Measurements from ENCODE around the gene PARD3B. TPM values are rescaled to one million over a fixed set of nuclear protein-coding genes. Genes with fewer than 3 reads are reported as not detected.

The PARD3B gene
- total and polyA plus RNA-seq, 2 of the 8 experiments (the other 6 are each of a cell fraction or from before 2014, with no cell fraction given): 1.2 to 5.7 TPM

- no peak overlapping the region for H3K4ac ChIP-seq (replicated peaks; ENCODE audit: insufficient read length, low read depth, low read length)
Observed at GRCh38 chr2:204754898-204755297, 209.6 kb downstream of the PARD3B start.

More at GRCh38 chr2:204754898-204755297, 209.6 kb downstream of the PARD3B start:
- Histone ChIP-seq H4K8ac (ENCODE audit: extremely low read depth, insufficient read depth, low read length) (no peak overlapping the region), H2BK15ac (ENCODE audit: low read length) (no peak overlapping the region), H3K23ac (ENCODE audit: insufficient read length) (no peak overlapping the region), H3K9ac (replicated peaks in 1 of 4; ENCODE audit: extremely low read depth in 1 of 4, low read depth in 3 of 4, low read length in 3 of 4) (no peak overlapping the region), H3K14ac (ENCODE audit: insufficient read length) (no peak overlapping the region), H3K4me3 (ENCODE audit: extremely low read depth in 1 of 4, insufficient read depth in 2 of 4, low read depth in 3 of 4, low read length in 4 of 4) (no peak overlapping the region), H3K56ac (replicated peaks; ENCODE audit: insufficient read length, low read depth, low read length) (no peak overlapping the region), H3K23me2 (ENCODE audit: low read depth, low read length) (no peaks in the 10 kb centered on the region), H3K27ac (ENCODE audit: low read depth, low read length) (no peak overlapping the region), H2BK20ac (ENCODE audit: low read length) (no peak overlapping the region), H4K5ac (ENCODE audit: insufficient read length, low read depth, low read length) (no peak overlapping the region), H2AFZ (ENCODE audit: low read length) (no peak overlapping the region), H3K36me3 (ENCODE audit: control insufficient read depth in 2 of 4, insufficient read depth in 4 of 4, low read length in 3 of 4) (no peaks in the 10 kb centered on the region), H3K4me2 (ENCODE audit: insufficient read depth in 1 of 2, low read depth in 2 of 2, low read length in 2 of 2) (no peak overlapping the region), H3K9me3 (ENCODE audit: insufficient read depth in 2 of 2, low read depth in 1 of 2, low read length in 1 of 2) (no peaks in the 10 kb centered on the region), H4K91ac (replicated peaks; ENCODE audit: insufficient read length, low read length) (no peak overlapping the region), H2AK5ac (ENCODE audit: low read depth, low read length) (no peak overlapping the region), H2BK12ac (ENCODE audit: low read depth, low read length) (no peak overlapping the region), H3K79me1 (ENCODE audit: low read depth, low read length) (no peaks in the 10 kb centered on the region), H3K4me1 (replicated peaks in 1 of 4; ENCODE audit: control insufficient read depth in 3 of 4, insufficient read depth in 4 of 4, low read length in 3 of 4) (0 out of 7 replicates have a peak, but pooled peaks cover 0 to 3% (median 0%) of the 10 kb centered on the region in 4 experiments), H3K79me2 (ENCODE audit: control insufficient read depth in 1 of 2, insufficient read depth in 2 of 2, low read length in 2 of 2) (no peaks in the 10 kb centered on the region), H4K20me1 (replicated peaks in 1 of 2; ENCODE audit: control insufficient read depth in 1 of 2, insufficient read depth in 2 of 2, low read length in 2 of 2) (no peaks in the 10 kb centered on the region), H3K27me3 (replicated peaks in 1 of 4; ENCODE audit: control insufficient read depth in 3 of 4, extremely low read depth in 1 of 4, insufficient read depth in 3 of 4, low read length in 3 of 4) (no peaks in the 10 kb centered on the region), H2BK5ac (ENCODE audit: low read depth, low read length) (no peak overlapping the region), H3K18ac (ENCODE audit: extremely low read depth, low read length) (no peak overlapping the region), H2BK120ac (replicated peaks; ENCODE audit: low read depth, low read length) (no peak overlapping the region)
- POLR2A ChIA-PET (ENCODE audit: partially characterized antibody): no interaction called here
- WGBS, 2 experiments (ENCODE audit: extremely low coverage in 1 of 2, insufficient coverage in 1 of 2, insufficient read length in 1 of 2, insufficient replicate concordance in 2 of 2, low coverage in 1 of 2, low lambda C conversion rate in 2 of 2, missing lambda C conversion rate in 1 of 2): 91% methylated on average over 3 of the region's 3 CpGs; no CpG with 5 or more reads in 1 of the 2 experiments
- FAIRE-seq (no peak), DNase-seq (ENCODE audit: low read depth in 1 of 2, low spot score in 2 of 2) (no peak)
- CTCF ChIA-PET (ENCODE audit: partially characterized antibody): interaction anchor here (1.3 kb wide), 1 partner anchor 9 kb away, joined by 3 read pairs; no protein-coding TSS in a partner anchor

Data from H1 (cell line).